Heart left ventricle (tissue), 16 donors: ENCODE data around the gene CD28. TPM values are rescaled to one million over a fixed set of nuclear protein-coding genes. Genes with fewer than 3 reads are reported as not detected.

Experiments used
- ATAC-seq, 4 donors: fragments of 200-7000 bp; cut with Tn5 transposase; one replicate each; pipeline ENCODE4 v1.9.1; 2020 to 2022; ENCODE audit warnings: moderate library complexity in 4 of 4, mild to moderate bottlenecking in 3 of 4, moderate number of reproducible peaks in 1 of 4
- DNase-seq, 5 donors: peaks; one replicate each; pipeline ENCODE4 v3.0.0-alpha.2; 2020
- H3K27ac ChIP-seq, 12 donors: fragments of 200-600 bp; sonication (generic) in 4 of 12; one replicate each; pipeline versions ENCODE4 v1.5.0 to v1.8.0; 2016 to 2022; ENCODE audit warnings: mild to moderate bottlenecking in 2 of 12
- H3K27me3 ChIP-seq, 9 donors: fragments of 200-600 bp; sonication (generic) in 2 of 9; one replicate each; pipeline versions ENCODE4 v1.5.1 to v1.8.0; 2016 to 2022; ENCODE audit warnings: mild to moderate bottlenecking in 3 of 9
- H3K36me3 ChIP-seq, 9 donors: fragments of 200-600 bp; sonication (generic) in 2 of 9; one replicate each; pipeline versions ENCODE4 v1.5.0 to v1.8.0; 2018 to 2022; ENCODE audit warnings: mild to moderate bottlenecking in 2 of 9
- H3K4me1 ChIP-seq, 12 donors: fragments of 200-600 bp; sonication (generic) in 4 of 12; one replicate each; pipeline versions ENCODE4 v1.5.0 to v1.8.0; 2016 to 2022; ENCODE audit warnings: mild to moderate bottlenecking in 3 of 12
- H3K4me3 ChIP-seq, 12 donors: fragments of 200-600 bp; sonication (generic) in 4 of 12; one replicate each; pipeline versions ENCODE4 v1.5.0 to v1.8.0; 2017 to 2022; ENCODE audit warnings: mild to moderate bottlenecking in 9 of 12, moderate library complexity in 4 of 12
- H3K9me3 ChIP-seq, 12 donors: fragments of 200-600 bp; sonication (generic) in 4 of 12; one replicate each; pipeline versions ENCODE4 v1.5.0 to v1.8.0; 2016 to 2022; ENCODE audit warnings: mild to moderate bottlenecking in 1 of 12
- CTCF ChIP-seq, 12 donors: fragments of 200-600 bp; sonication (generic) in 4 of 12; IDR thresholded peaks; one replicate each; pipeline versions ENCODE4 v1.5.0 to v1.8.0; 2018 to 2022; ENCODE audit warnings: antibody characterized with exemption in 12 of 12, mild to moderate bottlenecking in 5 of 12
- POLR2A ChIP-seq, 2 donors: fragments of 450-650 bp; IDR thresholded peaks; one replicate each; pipeline ENCODE4 v1.6.1; 2017; ENCODE audit warnings: antibody characterized with exemption in 2 of 2, mild to moderate bottlenecking in 2 of 2, moderate library complexity in 2 of 2
- WGBS, 4 donors: extraction: QIAGEN DNeasy Blood & Tissue Kit in 2 of 4; methylation state at CpG; one replicate each; pipeline versions ENCODE4 v1.1.5 to v1.1.7; 2013 to 2018; 5-methylcytosine and 5-hydroxymethylcytosine counted together
- intact Hi-C, 10 donors: fragments of 100-400 bp; cut with DNase I; formaldehyde crosslinking; loops; one replicate each; pipeline versions ENCODE4 v1.11.1 to v1.14.2; 2022
- polyA plus RNA-seq, 2 donors: library from polyadenylated mRNA; stranded (reverse); fragments of 200-250 nt; gene quantifications; one replicate each; pipeline ENCODE4 v1.2.3, GENCODE V29; 2013
- total RNA-seq, 9 donors: library from RNA; depleted of rRNA in 2 of 9; stranded (reverse); fragments of >200 nt in 2 of 9; fragmentation: NEBNext Ultra II Directional in 3 of 9; extraction: Animal tissue kit (Norgen Biotek cat#: 25700) in 3 of 9; gene quantifications; one replicate each; pipeline versions ENCODE4 v1.1.0 to v1.2.4, GENCODE V29; 2016 to 2023
- donor health status: ischemic (EF 13 %, LVEDD 7.1; RV severe dilation, severe dysfunction).
- donor health status: healthy with polysubstance abuse.
- donor health status: DM: no; HTN: yes; CAD: no.
- donor health status: DM: no; HTN: no; CAD: no.
- donor health status: ischemic (EF 25% LVEDD 6.9; RV normal size, moderate dysfunction).
- donor health status: ischemic (EF 25% LVEDD 5.7; RV mildly dilated, moderate dysfunction).
- donor health status: healthy.
- donor health status: DM: yes; HTN: yes; CAD: no.
- donor health status: ischemic (EF 35%, LVEDD 5.7; RV mildly dilated, moderate dysfunction).
- donor health status: nonischemic (EF 11% LVEDD 7.7; RV severe dilation, severe dysfunction).
- donor health status: DM: yes; HTN: yes; CAD: no.
- donor health status: PGD.
- donor health status: ischemic (EF 29% LVEDD 5.4; RV normal size, mild dysfunction).
- donor health status: nonischemic (EF 23%, LVEDD 6.1; RV moderate dilation, normal function).

Gene CD28
- total and polyA plus RNA-seq, 11 donors, result 0.08 to 11.2 (median 0.81) TPM

DNA sequence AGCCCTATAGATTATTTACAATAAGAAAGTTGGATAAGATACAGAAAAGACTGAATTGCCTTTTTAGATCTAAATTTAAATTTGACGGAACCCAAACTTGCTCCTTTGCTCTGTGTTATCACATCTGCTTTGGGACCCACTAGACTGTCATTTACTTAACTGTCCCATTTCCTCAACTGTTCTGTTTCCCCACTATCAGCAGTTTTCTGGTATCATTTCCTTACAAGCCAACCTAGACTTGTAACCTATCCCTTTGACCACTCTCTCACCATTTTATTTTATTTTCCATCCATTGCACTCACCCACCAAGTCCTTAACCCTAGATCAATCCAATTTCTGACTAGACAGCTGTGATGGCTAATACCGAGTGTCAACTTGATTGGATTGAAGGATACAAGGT is 38.6 kb upstream of the CD28 start:
- 92 to 95% (median 95%) methylated on average over 2 of the region's 2 CpGs for WGBS, 4 donors

GRCh38 chr2:203669820-203670219 is 36.6 kb upstream of the CD28 start:
- intact Hi-C loops, result no loop called here
- no peak overlapping the region for H3K4me3 ChIP-seq
- DNase-seq, result no peak
- peaks cover 0 to 10% (median 0%) of the 10 kb centered on the region in 12 donors for H3K4me1 ChIP-seq
- H3K27ac ChIP-seq, result no peak overlapping the region
- no peaks in the 10 kb centered on the region for H3K36me3 ChIP-seq
- 61 to 69% (median 64%) methylated on average over 2 of the region's 2 CpGs for WGBS, 4 donors
- no peaks in the 10 kb centered on the region for H3K27me3 ChIP-seq
- no peak for ATAC-seq
- H3K9me3 ChIP-seq, result peaks cover 0 to 6% (median 0%) of the 10 kb centered on the region in 12 donors
- TF ChIP-seq POLR2A (IDR thresholded peaks at IDR 0.05) (no peak), CTCF (IDR thresholded peaks at IDR 0.05) (no peak)

More for the DNA sequence above, 38.6 kb upstream of the CD28 start:
- intact Hi-C loops, result no loop called here
- Histone ChIP-seq H3K27ac (no peak overlapping the region), H3K27me3 (no peaks in the 10 kb centered on the region), H3K4me1 (no peaks in the 10 kb centered on the region), H3K36me3 (no peaks in the 10 kb centered on the region), H3K9me3 (no peaks in the 10 kb centered on the region), H3K4me3 (no peak overlapping the region)
- no peak for ATAC-seq
- DNase-seq, result no peak
- TF ChIP-seq POLR2A (IDR thresholded peaks at IDR 0.05) (no peak), CTCF (IDR thresholded peaks at IDR 0.05) (no peak)

DNA sequence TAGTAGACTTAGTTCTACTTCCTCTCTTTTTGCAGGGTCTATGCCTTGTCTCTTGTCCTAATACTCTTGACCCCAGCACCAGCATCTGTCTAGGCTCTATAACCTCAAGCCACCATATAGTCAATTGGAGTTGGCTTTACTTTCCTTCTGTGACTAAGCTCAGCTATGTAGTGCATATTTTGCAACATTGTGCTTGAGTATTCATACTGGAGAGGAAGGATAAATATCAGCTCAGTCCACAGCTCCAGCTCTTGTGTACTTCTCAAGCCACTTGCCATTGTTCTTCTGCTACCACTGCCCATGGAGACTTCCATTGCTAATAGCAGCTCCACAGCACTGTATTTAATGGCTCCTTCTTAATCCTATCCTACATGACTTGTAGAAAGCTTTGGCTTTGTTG is 35.5 kb upstream of the CD28 start:
- H3K9me3 ChIP-seq, result peaks cover 0 to 6% (median 0%) of the 10 kb centered on the region in 12 donors
- ATAC-seq (no peak), DNase-seq (no peak)
- H3K27ac ChIP-seq, result no peak overlapping the region
- intact Hi-C loops, result no loop called here
- no peaks in the 10 kb centered on the region for H3K36me3 ChIP-seq
- H3K4me1 ChIP-seq, result peaks cover 0 to 15% (median 4%) of the 10 kb centered on the region in 12 donors
- H3K4me3 ChIP-seq, result no peak overlapping the region
- TF ChIP-seq CTCF (IDR thresholded peaks at IDR 0.05), result no peak
- no peak for TF ChIP-seq POLR2A (IDR thresholded peaks at IDR 0.05)
- no peaks in the 10 kb centered on the region for H3K27me3 ChIP-seq

- H3K36me3 ChIP-seq, result no peaks in the 10 kb centered on the region
- DNase-seq, result no peak
- 94 to 98% (median 97%) methylated on average over 1 of the region's 1 CpG for WGBS, 4 donors
These were observed 34.6 kb upstream of the CD28 start for GRCh38 chr2:203671876-203672275.

More at GRCh38 chr2:203671876-203672275, 34.6 kb upstream of the CD28 start:
- H3K4me1 ChIP-seq, result peaks cover 0 to 23% (median 7%) of the 10 kb centered on the region in 12 donors
- intact Hi-C loops, result no loop called here
- H3K27me3 ChIP-seq, result no peaks in the 10 kb centered on the region
- H3K4me3 ChIP-seq, result no peak overlapping the region
- TF ChIP-seq POLR2A (IDR thresholded peaks at IDR 0.05) (no peak), CTCF (IDR thresholded peaks at IDR 0.05) (no peak)
- no peak for ATAC-seq
- H3K9me3 ChIP-seq, result peaks cover 0 to 6% (median 0%) of the 10 kb centered on the region in 12 donors
- H3K27ac ChIP-seq, result no peak overlapping the region
